A673 (cell line): Measurements from ENCODE around the gene XPO6. TPM values are rescaled to one million over a fixed set of nuclear protein-coding genes. Genes with fewer than 3 reads are reported as not detected.
A peak's percentile ranks its signal among the peaks of the same experiment; 100 is the strongest.

Experiments
- BruUV-seq: library from RNA; stranded (reverse); fragments of 400-500 nt; replicated peaks from 2 replicates; lab custom pipeline; 2021; lab: Mats Ljungman, UMichigan
- CTCF ChIA-PET: fragments of 300-600 bp; sonication (Branson Sonifier 250); formaldehyde crosslinking; loops from one replicate; lab custom pipeline; 2022; ENCODE audit warnings: antibody characterized with exemption; lab: Charles Lee
- POLR2A ChIA-PET: fragments of 300-600 bp; sonication (Branson Sonifier 250); formaldehyde crosslinking; loops from one replicate; lab custom pipeline; 2022; ENCODE audit warnings: antibody characterized with exemption; ENCODE audit not compliant: low non-redundant PET; lab: Charles Lee
- DNase-seq: peaks from one replicate; pipeline ENCODE4 v3.0.0-alpha.2; 2015; ENCODE audit warnings: low spot score
- H3K27ac ChIP-seq: fragments of 200-600 bp; sonication (generic); 2 replicates; pipeline ENCODE4 v1.5.1; 2016; ENCODE audit warnings: mixed run types, low read depth, mild to moderate bottlenecking, mixed read lengths, antibody characterized with exemption, low read length; ENCODE audit not compliant: poor library complexity, severe bottlenecking
- H3K27me3 ChIP-seq: fragments of 200-600 bp; sonication (generic); replicated peaks from 2 replicates; pipeline ENCODE4 v1.6.1; 2017; ENCODE audit warnings: mixed run types, low read depth, mild to moderate bottlenecking, mixed read lengths, antibody characterized with exemption, low read length; ENCODE audit not compliant: insufficient read depth, poor library complexity
- H3K36me3 ChIP-seq: fragments of 200-600 bp; sonication (generic); 2 replicates; pipeline ENCODE4 v1.6.1; 2016; ENCODE audit warnings: mixed run types, mild to moderate bottlenecking, mixed read lengths, antibody characterized with exemption, low read length; ENCODE audit not compliant: insufficient read depth, poor library complexity, severe bottlenecking
- H3K4me1 ChIP-seq: fragments of 200-600 bp; sonication (generic); 2 replicates; pipeline ENCODE4 v1.6.1; 2017; ENCODE audit warnings: mixed run types, mild to moderate bottlenecking, mixed read lengths, antibody characterized with exemption, low read length; ENCODE audit not compliant: insufficient read depth, poor library complexity, severe bottlenecking
- H3K4me3 ChIP-seq: fragments of 200-600 bp; sonication (generic); 2 replicates; pipeline ENCODE4 v1.5.1; 2016; ENCODE audit warnings: low read depth, mixed run types, mild to moderate bottlenecking, mixed read lengths, low read length; ENCODE audit not compliant: poor library complexity, severe bottlenecking
- H3K9me3 ChIP-seq: fragments of 200-600 bp; sonication (generic); 2 replicates; pipeline ENCODE4 v1.6.1; 2016; ENCODE audit warnings: mixed run types, low read depth, mild to moderate bottlenecking, mixed read lengths, antibody characterized with exemption, low read length; ENCODE audit not compliant: poor library complexity, severe bottlenecking
- CTCF ChIP-seq: fragments of 300-800, 200-600 bp; sonication (generic); conservative IDR thresholded peaks from 2 replicates; pipeline ENCODE4 v1.5.1; 2017; ENCODE audit warnings: low read depth, mild to moderate bottlenecking, antibody characterized with exemption, low read length, moderate library complexity, mixed read lengths
- EZH2 ChIP-seq: fragments of 200-600 bp; sonication (generic); IDR thresholded peaks from 2 replicates; pipeline ENCODE4 v1.6.1; 2017; ENCODE audit warnings: borderline replicate concordance, low read depth, mild to moderate bottlenecking, mixed read lengths, antibody characterized with exemption, low read length; ENCODE audit not compliant: poor library complexity, severe bottlenecking
- intact Hi-C: fragments of 100-400 bp; cut with micrococcal nuclease; formaldehyde crosslinking; loops from one replicate; pipeline ENCODE4 v1.10.0; 2022; ENCODE audit not compliant: unreplicated experiment
- total RNA-seq: library from RNA; stranded (reverse); gene quantifications from 2 replicates; pipeline ENCODE4 v1.2.3, GENCODE V29; 2021

Gene XPO6
- total RNA-seq, 1 experiment from 2014 or later = 155 TPM

- intact Hi-C loops = loop anchor here (5.0 to 10.0 kb wide), 2 partner anchors 143 to 246 kb away; no protein-coding TSS in a partner anchor
- no peak for TF ChIP-seq EZH2
- peak; percentile 68 for TF ChIP-seq CTCF
- Histone ChIP-seq H3K4me3 (no peak overlapping the region), H3K9me3 (no peaks in the 10 kb centered on the region), H3K27me3 (no peaks in the 10 kb centered on the region), H3K27ac (no peak overlapping the region), H3K4me1 (no peaks in the 10 kb centered on the region), H3K36me3 (no peaks in the 10 kb centered on the region)
- no TSS peak for BruUV-seq
- DNase-seq = peak; percentile 80
- ChIA-PET CTCF (interaction anchor here (0.5 to 1.1 kb wide), 8 partner anchors 24 to 611 kb away, joined by 3 to 17 read pairs (median 4); no protein-coding TSS in a partner anchor), POLR2A (no interaction called here)
Measured at GRCh38 chr16:28218109-28218508, 6.3 kb upstream of the XPO6 start.

- no peaks in the 10 kb centered on the region for H3K9me3 ChIP-seq
- no peaks in the 10 kb centered on the region for H3K4me1 ChIP-seq
- H3K4me3 ChIP-seq = no peak overlapping the region
- H3K36me3 ChIP-seq = no peaks in the 10 kb centered on the region
- POLR2A ChIA-PET = no interaction called here
- no TSS peak for BruUV-seq
- CTCF ChIA-PET = interaction anchor here (1.1 kb wide), 1 partner anchor 147 kb away, joined by 10 read pairs; no protein-coding TSS in a partner anchor
- no peaks in the 10 kb centered on the region for H3K27me3 ChIP-seq
- DNase-seq = peak; percentile 39
- TF ChIP-seq EZH2 (no peak), CTCF (no peak)
- intact Hi-C loops = loop anchor here (5.0 to 10.0 kb wide), 2 partner anchors 143 to 245 kb away; no protein-coding TSS in a partner anchor
- H3K27ac ChIP-seq = no peak overlapping the region
Measured at GRCh38 chr16:28217326-28217725, 5.6 kb upstream of the XPO6 start.

GRCh38 chr16:28213396-28213795 lies 1.6 kb upstream of the XPO6 start:
- no TSS peak for BruUV-seq
- peaks cover 6% of the 10 kb centered on the region for H3K36me3 ChIP-seq
- H3K4me1 ChIP-seq = peaks cover 5% of the 10 kb centered on the region
- no peak overlapping the region for H3K27ac ChIP-seq
- CTCF ChIA-PET = no interaction called here
- intact Hi-C loops = loop anchor here (5.0 to 10.0 kb wide), 2 partner anchors 71 to 139 kb away; no protein-coding TSS in a partner anchor
- H3K4me3 ChIP-seq = no peak overlapping the region
- TF ChIP-seq CTCF (no peak), EZH2 (no peak)
- H3K9me3 ChIP-seq = no peaks in the 10 kb centered on the region
- DNase-seq = no peak
- H3K27me3 ChIP-seq = no peaks in the 10 kb centered on the region
- POLR2A ChIA-PET = no interaction called here
